ENCODE results near the gene COL19A1.

Gene COL19A1

GRCh38 chr6:70183538-70183937 lies 317.2 kb downstream of the COL19A1 start:
- H3K23ac ChIP-seq (ENCODE audit: low read length in 2 of 2), result no peak overlapping the region
- H3K27me3 ChIP-seq (ENCODE audit: control insufficient read depth in 1 of 2, insufficient read depth in 1 of 2, low read length in 2 of 2), result peaks cover 7 to 21% of the 10 kb centered on the region in 2 experiments
- no peak overlapping the region for H2AK5ac ChIP-seq (ENCODE audit: low read length, severe bottlenecking)
- no peak overlapping the region for H2BK15ac ChIP-seq (ENCODE audit: low read depth, poor library complexity, severe bottlenecking)
- H3K27ac ChIP-seq (ENCODE audit: low read length, poor library complexity, severe bottlenecking), result no peak overlapping the region
- no peak overlapping the region for H3K4ac ChIP-seq (ENCODE audit: low read depth in 1 of 2, low read length in 2 of 2)
- no peak overlapping the region for H2AFZ ChIP-seq (ENCODE audit: low read depth, low read length)
- peaks cover 11% of the 10 kb centered on the region for H3K9me3 ChIP-seq (ENCODE audit: control insufficient read depth, low read length)
- H3K4me2 ChIP-seq (ENCODE audit: low read length, poor library complexity, severe bottlenecking), result no peak overlapping the region
- H3K36me3 ChIP-seq (ENCODE audit: control insufficient read depth in 1 of 2, insufficient read depth in 2 of 2, low read depth in 1 of 2, low read length in 2 of 2), result no peaks in the 10 kb centered on the region
- no peak overlapping the region for H2BK12ac ChIP-seq (ENCODE audit: low read length in 2 of 2)
- no peak overlapping the region for H2BK120ac ChIP-seq (ENCODE audit: low read depth, low read length)
- WGBS, result 86% methylated on average over 3 of the region's 3 CpGs
- H4K91ac ChIP-seq (ENCODE audit: low read length), result no peak overlapping the region
- H3K4me1 ChIP-seq (ENCODE audit: control insufficient read depth, insufficient read depth, low read depth, low read length), result no peaks in the 10 kb centered on the region
- H3K9ac ChIP-seq (ENCODE audit: low read length), result no peak overlapping the region
- H3K79me1 ChIP-seq (replicated peaks; ENCODE audit: low read length, poor library complexity, severe bottlenecking), result no peaks in the 10 kb centered on the region
- no peak overlapping the region for H3K18ac ChIP-seq (ENCODE audit: low read depth in 1 of 2, low read length in 2 of 2)
- no peak overlapping the region for H2BK5ac ChIP-seq (ENCODE audit: low read depth, low read length, poor library complexity, severe bottlenecking)
- H4K8ac ChIP-seq (ENCODE audit: low read length), result no peak overlapping the region
- H3K4me3 ChIP-seq (ENCODE audit: insufficient read depth in 1 of 2, low read depth in 1 of 2, low read length in 2 of 2), result no peak overlapping the region
- no peak overlapping the region for H3K14ac ChIP-seq (ENCODE audit: low read length in 2 of 2)
- DNase-seq, result no peak

GRCh38 chr6:70184723-70185122 lies 318.4 kb downstream of the COL19A1 start:
- H3K27ac ChIP-seq (ENCODE audit: low read length, poor library complexity, severe bottlenecking), result no peak overlapping the region
- no peak for DNase-seq
- no CpG with 5 or more reads among the region's 3 CpGs for WGBS
- H2BK12ac ChIP-seq (ENCODE audit: low read length in 2 of 2), result no peak overlapping the region
- no peak overlapping the region for H2BK15ac ChIP-seq (ENCODE audit: low read depth, poor library complexity, severe bottlenecking)
- no peak overlapping the region for H4K8ac ChIP-seq (ENCODE audit: low read length)
- H3K4ac ChIP-seq (ENCODE audit: low read depth in 1 of 2, low read length in 2 of 2), result no peak overlapping the region
- H3K4me3 ChIP-seq (ENCODE audit: insufficient read depth in 1 of 2, low read depth in 1 of 2, low read length in 2 of 2), result no peak overlapping the region
- H3K27me3 ChIP-seq (ENCODE audit: control insufficient read depth in 1 of 2, insufficient read depth in 1 of 2, low read length in 2 of 2), result peaks cover 7 to 21% of the 10 kb centered on the region in 2 experiments
- no peaks in the 10 kb centered on the region for H3K79me1 ChIP-seq (replicated peaks; ENCODE audit: low read length, poor library complexity, severe bottlenecking)
- no peak overlapping the region for H3K18ac ChIP-seq (ENCODE audit: low read depth in 1 of 2, low read length in 2 of 2)
- H3K4me2 ChIP-seq (ENCODE audit: low read length, poor library complexity, severe bottlenecking), result no peak overlapping the region
- H2BK5ac ChIP-seq (ENCODE audit: low read depth, low read length, poor library complexity, severe bottlenecking), result no peak overlapping the region
- H3K36me3 ChIP-seq (ENCODE audit: control insufficient read depth in 1 of 2, insufficient read depth in 2 of 2, low read depth in 1 of 2, low read length in 2 of 2), result no peaks in the 10 kb centered on the region
- no peak overlapping the region for H2AFZ ChIP-seq (ENCODE audit: low read depth, low read length)
- no peaks in the 10 kb centered on the region for H3K4me1 ChIP-seq (ENCODE audit: control insufficient read depth, insufficient read depth, low read depth, low read length)
- H2BK120ac ChIP-seq (ENCODE audit: low read depth, low read length), result no peak overlapping the region
- H3K23ac ChIP-seq (ENCODE audit: low read length in 2 of 2), result no peak overlapping the region
- no peak overlapping the region for H3K9ac ChIP-seq (ENCODE audit: low read length)
- H2AK5ac ChIP-seq (ENCODE audit: low read length, severe bottlenecking), result no peak overlapping the region
- H3K14ac ChIP-seq (ENCODE audit: low read length in 2 of 2), result no peak overlapping the region
- no peak overlapping the region for H4K91ac ChIP-seq (ENCODE audit: low read length)
- H3K9me3 ChIP-seq (ENCODE audit: control insufficient read depth, low read length), result peaks cover 3% of the 10 kb centered on the region

- Histone ChIP-seq H3K9me3 (ENCODE audit: control insufficient read depth, low read length) (no peaks in the 10 kb centered on the region), H2AFZ (ENCODE audit: low read depth, low read length) (no peak overlapping the region), H3K4me3 (ENCODE audit: insufficient read depth in 1 of 2, low read depth in 1 of 2, low read length in 2 of 2) (no peak overlapping the region), H4K91ac (ENCODE audit: low read length) (no peak overlapping the region), H3K4me2 (ENCODE audit: low read length, poor library complexity, severe bottlenecking) (no peak overlapping the region), H3K14ac (ENCODE audit: low read length in 2 of 2) (no peak overlapping the region), H2AK5ac (ENCODE audit: low read length, severe bottlenecking) (no peak overlapping the region), H3K9ac (ENCODE audit: low read length) (no peak overlapping the region), H3K4ac (ENCODE audit: low read depth in 1 of 2, low read length in 2 of 2) (no peak overlapping the region), H3K36me3 (ENCODE audit: control insufficient read depth in 1 of 2, insufficient read depth in 2 of 2, low read depth in 1 of 2, low read length in 2 of 2) (no peaks in the 10 kb centered on the region), H2BK15ac (ENCODE audit: low read depth, poor library complexity, severe bottlenecking) (no peak overlapping the region), H3K4me1 (ENCODE audit: control insufficient read depth, insufficient read depth, low read depth, low read length) (no peaks in the 10 kb centered on the region), H4K8ac (ENCODE audit: low read length) (no peak overlapping the region), H3K79me1 (replicated peaks; ENCODE audit: low read length, poor library complexity, severe bottlenecking) (no peaks in the 10 kb centered on the region), H2BK5ac (ENCODE audit: low read depth, low read length, poor library complexity, severe bottlenecking) (no peak overlapping the region), H3K23ac (ENCODE audit: low read length in 2 of 2) (no peak overlapping the region), H2BK12ac (ENCODE audit: low read length in 2 of 2) (no peak overlapping the region), H3K27ac (ENCODE audit: low read length, poor library complexity, severe bottlenecking) (no peak overlapping the region), H3K18ac (ENCODE audit: low read depth in 1 of 2, low read length in 2 of 2) (no peak overlapping the region), H2BK120ac (ENCODE audit: low read depth, low read length) (no peak overlapping the region), H3K27me3 (ENCODE audit: control insufficient read depth in 1 of 2, insufficient read depth in 1 of 2, low read length in 2 of 2) (peaks cover 7 to 21% of the 10 kb centered on the region in 2 experiments)
- no peak for DNase-seq
- 100% methylated on average over 1 of the region's 1 CpG for WGBS
These were observed 320.1 kb downstream of the COL19A1 start for GRCh38 chr6:70186461-70186860.

GRCh38 chr6:70188202-70188601 lies 321.8 kb downstream of the COL19A1 start:
- H3K4ac ChIP-seq (ENCODE audit: low read depth in 1 of 2, low read length in 2 of 2), result no peak overlapping the region
- H3K27ac ChIP-seq (ENCODE audit: low read length, poor library complexity, severe bottlenecking), result no peak overlapping the region
- H3K4me3 ChIP-seq (ENCODE audit: insufficient read depth in 1 of 2, low read depth in 1 of 2, low read length in 2 of 2), result no peak overlapping the region
- no peak overlapping the region for H3K14ac ChIP-seq (ENCODE audit: low read length in 2 of 2)
- H2AFZ ChIP-seq (ENCODE audit: low read depth, low read length), result no peak overlapping the region
- no peak overlapping the region for H3K18ac ChIP-seq (ENCODE audit: low read depth in 1 of 2, low read length in 2 of 2)
- no peak overlapping the region for H2BK120ac ChIP-seq (ENCODE audit: low read depth, low read length)
- H3K4me1 ChIP-seq (ENCODE audit: control insufficient read depth, insufficient read depth, low read depth, low read length), result no peaks in the 10 kb centered on the region
- H3K9me3 ChIP-seq (ENCODE audit: control insufficient read depth, low read length), result no peaks in the 10 kb centered on the region
- H2BK15ac ChIP-seq (ENCODE audit: low read depth, poor library complexity, severe bottlenecking), result no peak overlapping the region
- no peak overlapping the region for H4K91ac ChIP-seq (ENCODE audit: low read length)
- WGBS, result 59% methylated on average over 6 of the region's 6 CpGs
- DNase-seq, result no peak
- no peaks in the 10 kb centered on the region for H3K36me3 ChIP-seq (ENCODE audit: control insufficient read depth in 1 of 2, insufficient read depth in 2 of 2, low read depth in 1 of 2, low read length in 2 of 2)
- H2AK5ac ChIP-seq (ENCODE audit: low read length, severe bottlenecking), result no peak overlapping the region
- H2BK12ac ChIP-seq (ENCODE audit: low read length in 2 of 2), result no peak overlapping the region
- no peak overlapping the region for H4K8ac ChIP-seq (ENCODE audit: low read length)
- H3K79me1 ChIP-seq (replicated peaks; ENCODE audit: low read length, poor library complexity, severe bottlenecking), result no peaks in the 10 kb centered on the region
- no peak overlapping the region for H2BK5ac ChIP-seq (ENCODE audit: low read depth, low read length, poor library complexity, severe bottlenecking)
- H3K23ac ChIP-seq (ENCODE audit: low read length in 2 of 2), result no peak overlapping the region
- peaks cover 2 to 13% of the 10 kb centered on the region in 2 experiments for H3K27me3 ChIP-seq (ENCODE audit: control insufficient read depth in 1 of 2, insufficient read depth in 1 of 2, low read length in 2 of 2)
- no peak overlapping the region for H3K4me2 ChIP-seq (ENCODE audit: low read length, poor library complexity, severe bottlenecking)
- no peak overlapping the region for H3K9ac ChIP-seq (ENCODE audit: low read length)

Data from mesenchymal stem cell (in vitro differentiated cells and primary cell).